ENCODE results near the gene ZNF726. TPM values are rescaled to one million over a fixed set of nuclear protein-coding genes. Genes with fewer than 3 reads are reported as not detected.

ZNF726 gene
- total RNA-seq, 1 experiment from 2014 or later = 0.11 TPM

- Histone ChIP-seq H3K23me2 (ENCODE audit: insufficient read length, low read depth, low read length, poor library complexity, severe bottlenecking) (no peaks in the 10 kb centered on the region), H2BK15ac (ENCODE audit: low read depth, low read length) (no peak overlapping the region), H3T11ph (ENCODE audit: low read length) (no peak overlapping the region), H3K23ac (ENCODE audit: insufficient read length, low read depth, low read length) (no peak overlapping the region), H2BK120ac (ENCODE audit: low read depth, low read length, poor library complexity, severe bottlenecking) (no peak overlapping the region), H3K79me1 (ENCODE audit: insufficient read depth, low read depth, low read length, poor library complexity, severe bottlenecking) (no peaks in the 10 kb centered on the region), H4K8ac (replicated peaks; ENCODE audit: insufficient read length, low read depth, low read length) (no peak overlapping the region), H2AK5ac (ENCODE audit: insufficient read length, low read length) (no peak overlapping the region), H4K5ac (ENCODE audit: insufficient read length, low read depth, low read length) (no peak overlapping the region), H3K27ac (ENCODE audit: insufficient read length, low read depth, low read length) (no peak overlapping the region), H3K4me2 (ENCODE audit: insufficient read depth, insufficient read length, low read length) (no peak overlapping the region), H3K9ac (ENCODE audit: extremely low read depth, insufficient read length, low read length) (no peak overlapping the region), H2AFZ (ENCODE audit: low read length) (no peak overlapping the region), H4K20me1 (ENCODE audit: control insufficient read depth, insufficient read depth, insufficient read length) (no peaks in the 10 kb centered on the region), H3K79me2 (ENCODE audit: insufficient read depth, low read length) (no peaks in the 10 kb centered on the region), H3K18ac (ENCODE audit: insufficient read length, low read depth, low read length) (no peak overlapping the region), H3K27me3 (ENCODE audit: insufficient read depth, low read length) (no peaks in the 10 kb centered on the region), H4K91ac (ENCODE audit: insufficient read length, low read depth, low read length) (no peak overlapping the region), H3K4me1 (ENCODE audit: insufficient read depth, low read length) (no peaks in the 10 kb centered on the region), H2BK20ac (ENCODE audit: low read depth, low read length, poor library complexity, severe bottlenecking) (no peak overlapping the region), H3K56ac (ENCODE audit: insufficient read length, low read depth, low read length) (no peak overlapping the region), H3K14ac (ENCODE audit: insufficient read depth, low read length) (no peak overlapping the region), H3K4ac (ENCODE audit: low read depth, low read length) (no peak overlapping the region), H2BK12ac (ENCODE audit: insufficient read length, low read depth, low read length) (no peak overlapping the region), H3K9me3 (ENCODE audit: control insufficient read depth, low read depth, low read length) (peaks cover 80% of the 10 kb centered on the region), H2BK5ac (ENCODE audit: insufficient read length, low read length) (no peak overlapping the region)
- H3K4me1 Mint-ChIP-seq = no peaks in the 10 kb centered on the region
- no peak overlapping the region for H3K27ac Mint-ChIP-seq
- TF ChIP-seq CTCF (conservative IDR thresholded peaks at IDR 0.05) = no peak
- H3K36me3 Mint-ChIP-seq (ENCODE audit: insufficient read depth in 1 of 3, low read depth in 3 of 3) = peaks cover 10 to 30% (median 15%) of the 10 kb centered on the region in 3 experiments; a peak in 6 of 7 replicates
- peaks cover 94 to 99% of the 10 kb centered on the region in 2 experiments for H3K9me3 Mint-ChIP-seq
- no CpG with 5 or more reads among the region's 5 CpGs for WGBS (ENCODE audit: extremely low coverage, insufficient read length, low lambda C conversion rate)
- no peak overlapping the region for H3K4me3 Mint-ChIP-seq
- no peak for DNase-seq
- H3K27me3 Mint-ChIP-seq (ENCODE audit: low read depth) = peaks cover 5% of the 10 kb centered on the region
Observed at GRCh38 chr19:23882493-23882892, 32.2 kb upstream of the ZNF726 start.
